GM19023 (cell line): ENCODE results near the gene RCAN1.
"Not testable (repeated sequence)": the region's sequence is repeated elsewhere in the genome, so short reads cannot be mapped to it uniquely, and the experiment has no call there.

Experiments
- ATAC-seq: cut with Tn5 transposase; IDR thresholded peaks from one replicate; pipeline ENCODE4 v1.9.1; 2021; ENCODE audit warnings: mild to moderate bottlenecking, moderate library complexity; ENCODE audit not compliant: unreplicated experiment

Gene RCAN1

DNA sequence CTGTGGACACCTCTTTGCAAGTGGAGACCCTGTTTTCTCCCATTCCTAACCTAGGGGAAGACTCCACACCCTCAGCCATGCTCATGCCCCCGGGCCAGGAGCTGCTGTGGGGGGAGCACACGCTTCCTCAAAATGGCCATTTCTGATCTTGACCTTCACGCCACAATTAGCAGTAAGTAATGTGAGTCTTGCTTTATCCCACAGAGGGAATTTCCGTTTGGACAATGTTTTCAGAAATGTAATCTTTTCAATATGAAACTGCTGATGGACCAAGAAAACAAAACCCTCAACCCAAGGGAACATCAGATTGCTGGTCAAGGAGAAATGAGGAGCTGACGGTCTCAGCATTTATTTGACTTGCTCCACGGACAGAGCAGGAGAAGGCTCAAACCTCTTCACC, 94.6 kb downstream of the RCAN1 start:
- no peak for ATAC-seq

- no peak for ATAC-seq
These were observed 95.2 kb downstream of the RCAN1 start for GRCh38 chr21:34519694-34520093.

GRCh38 chr21:34519016-34519415, 95.9 kb downstream of the RCAN1 start:
- ATAC-seq = no peak

- no peak for ATAC-seq
These were observed 96.6 kb downstream of the RCAN1 start for GRCh38 chr21:34518301-34518700.

DNA sequence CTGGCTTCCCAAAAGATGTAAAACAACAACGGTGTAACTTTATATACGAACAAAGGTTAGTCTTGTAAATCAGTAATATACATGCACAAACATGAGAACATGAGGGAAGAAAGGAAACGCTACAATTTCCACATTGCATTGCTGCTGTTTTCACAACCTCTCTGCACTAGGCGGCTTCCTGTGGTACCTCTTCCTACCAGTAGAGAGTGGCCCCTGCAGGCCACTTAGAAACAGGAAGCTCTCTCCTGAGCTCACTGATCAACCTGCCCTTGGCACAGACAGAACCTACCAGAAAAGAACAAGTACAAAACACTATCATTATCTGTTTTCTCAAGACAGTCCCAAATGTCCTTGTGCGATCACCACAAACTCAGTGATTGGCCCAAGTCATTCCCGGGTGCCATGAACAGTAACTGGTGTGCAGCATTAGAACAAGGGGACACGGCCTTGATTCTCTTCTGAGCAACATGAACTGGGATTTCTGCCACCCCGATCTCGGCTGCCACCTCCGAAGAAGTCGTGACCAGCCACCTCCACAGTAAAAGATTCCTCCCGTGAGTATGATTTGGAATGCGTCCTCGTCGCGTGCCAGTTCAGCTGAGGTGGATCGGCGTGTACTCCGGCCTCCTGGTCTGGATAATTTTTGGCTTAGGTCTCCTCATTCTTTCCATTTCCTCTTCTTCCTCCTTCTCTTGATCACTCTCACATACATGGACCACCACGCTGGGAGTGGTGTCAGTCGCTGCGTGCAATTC, 97.2 kb downstream of the RCAN1 start:
- ATAC-seq = no peak

DNA sequence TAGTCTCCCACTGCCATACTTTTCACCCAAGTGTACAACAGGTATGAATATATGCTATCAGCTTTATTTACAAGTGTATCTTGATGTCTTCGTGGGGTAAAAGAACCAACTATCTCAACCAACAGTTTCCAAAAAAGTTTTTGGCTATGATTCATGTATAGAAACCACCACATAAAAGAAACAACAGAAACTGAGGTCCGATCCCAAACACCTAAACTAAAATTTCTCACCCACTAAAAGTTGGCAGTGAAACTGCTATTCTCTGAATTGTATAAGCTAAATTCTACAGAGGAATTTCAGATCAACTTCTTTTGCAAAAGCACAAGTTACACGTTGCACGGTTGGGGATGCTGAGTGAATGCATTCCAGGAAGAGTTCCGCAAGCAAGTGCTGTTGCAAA, 97.9 kb downstream of the RCAN1 start:
- no peak for ATAC-seq

GRCh38 chr21:34514576-34515115, 100.3 kb downstream of the RCAN1 start:
- no peak for ATAC-seq

- no peak for ATAC-seq
These were observed 101.7 kb downstream of the RCAN1 start for GRCh38 chr21:34513129-34513675.

DNA sequence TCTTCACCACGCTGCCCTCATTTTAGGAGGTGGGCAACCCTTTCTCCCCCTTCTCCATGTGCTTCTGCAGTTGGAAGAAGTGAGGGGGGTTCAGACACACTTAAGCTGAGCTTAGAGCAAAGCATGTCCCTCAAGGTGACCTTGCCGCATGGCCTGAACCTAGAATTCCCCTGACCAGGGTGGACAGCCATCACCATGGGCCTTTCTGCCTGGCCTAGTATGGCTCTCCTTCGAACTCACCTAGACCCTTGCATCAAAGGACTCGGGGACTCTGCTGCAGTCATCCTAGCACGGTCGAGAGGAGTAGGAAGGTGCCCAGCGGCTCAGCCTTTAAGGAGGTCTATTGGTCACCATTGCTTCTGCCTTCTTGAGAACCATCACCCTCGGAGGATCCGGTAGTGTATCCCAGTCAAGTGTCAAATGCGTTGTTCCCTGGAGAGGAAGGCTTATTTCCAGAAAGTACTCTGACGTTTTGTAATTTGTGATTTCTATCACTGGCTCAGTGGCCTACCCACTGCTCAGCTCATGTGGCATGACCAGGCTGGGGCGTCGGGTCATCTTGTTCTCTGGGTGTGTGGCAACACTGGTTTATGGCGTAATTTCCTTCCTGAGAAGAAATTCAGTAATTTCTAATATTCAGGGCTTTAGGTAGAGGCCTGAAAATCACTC, 103.0 kb downstream of the RCAN1 start, which contains the start of gene KCNE1:
Gene KCNE1 (minus strand): TSS at position 424 of the 669 bp plus-strand sequence. CDS start 62,576 bp downstream, outside the sequence.
- ATAC-seq = no peak

DNA sequence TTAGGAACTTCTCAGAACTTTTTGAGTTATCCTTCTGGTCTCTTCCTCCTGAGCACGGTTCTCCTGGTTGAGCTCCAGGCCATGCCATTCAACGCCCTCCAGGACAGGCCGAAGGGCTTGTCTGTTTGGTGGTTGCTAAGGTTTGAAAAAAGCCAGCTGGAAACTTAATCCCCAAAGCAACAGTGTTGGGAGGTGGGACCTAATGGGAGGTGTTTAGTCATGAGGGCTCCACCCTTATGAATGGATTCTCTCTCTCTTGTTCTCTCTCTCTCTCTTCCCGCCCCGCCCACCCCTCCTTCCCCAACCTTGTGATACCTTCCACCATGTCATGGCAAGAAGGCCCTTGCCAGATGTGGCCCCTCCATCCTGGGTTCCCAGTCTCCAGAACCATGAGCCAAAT, 103.7 kb downstream of the RCAN1 start:
- ATAC-seq = no peak

- no peak for ATAC-seq
These were observed 104.5 kb downstream of the RCAN1 start for GRCh38 chr21:34510148-34511142.

- no peak for ATAC-seq
These were observed 105.8 kb downstream of the RCAN1 start for GRCh38 chr21:34509151-34509550.

DNA sequence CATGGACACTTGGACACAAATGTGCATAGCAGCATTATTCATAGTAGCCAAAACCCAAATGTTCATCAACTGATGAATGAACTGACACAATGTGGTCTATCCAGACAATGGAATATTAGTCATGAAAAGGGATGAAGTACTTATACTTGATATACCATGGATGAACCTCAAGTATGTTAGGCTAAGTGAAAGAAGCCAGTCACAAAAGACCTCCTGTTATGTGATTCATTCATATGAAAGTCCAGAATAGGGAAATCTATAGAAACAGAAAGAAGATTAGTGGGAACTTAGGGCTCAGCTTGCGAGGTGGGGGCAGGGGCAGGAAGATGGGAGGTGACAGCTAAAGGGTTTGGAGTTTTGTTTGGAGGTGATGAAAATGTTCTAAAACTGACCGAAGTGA, 110.3 kb downstream of the RCAN1 start:
- no peak for ATAC-seq

- ATAC-seq = no peak
These were observed 112.3 kb downstream of the RCAN1 start for GRCh38 chr21:34502480-34503106.

- ATAC-seq = no peak
These were observed 113.2 kb downstream of the RCAN1 start for GRCh38 chr21:34501716-34502115.

DNA sequence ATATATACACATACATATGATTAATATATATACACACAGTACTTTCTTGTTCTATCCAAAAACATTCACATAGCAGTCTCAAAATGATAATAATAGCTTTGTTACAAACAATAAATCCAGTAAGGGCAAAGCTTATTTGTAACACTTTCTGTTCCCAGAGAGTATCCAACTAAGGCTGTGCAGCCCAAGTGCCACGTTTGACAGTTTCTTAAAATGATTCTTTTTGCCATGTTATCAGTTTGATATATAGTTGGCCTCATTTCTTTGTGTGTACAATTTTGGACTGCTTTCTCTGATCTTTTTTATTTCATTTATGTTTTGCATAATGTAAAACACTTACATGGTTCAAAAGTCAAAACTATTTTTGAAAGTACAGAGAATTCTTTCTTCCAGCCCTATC, 114.7 kb downstream of the RCAN1 start:
- no peak for ATAC-seq

DNA sequence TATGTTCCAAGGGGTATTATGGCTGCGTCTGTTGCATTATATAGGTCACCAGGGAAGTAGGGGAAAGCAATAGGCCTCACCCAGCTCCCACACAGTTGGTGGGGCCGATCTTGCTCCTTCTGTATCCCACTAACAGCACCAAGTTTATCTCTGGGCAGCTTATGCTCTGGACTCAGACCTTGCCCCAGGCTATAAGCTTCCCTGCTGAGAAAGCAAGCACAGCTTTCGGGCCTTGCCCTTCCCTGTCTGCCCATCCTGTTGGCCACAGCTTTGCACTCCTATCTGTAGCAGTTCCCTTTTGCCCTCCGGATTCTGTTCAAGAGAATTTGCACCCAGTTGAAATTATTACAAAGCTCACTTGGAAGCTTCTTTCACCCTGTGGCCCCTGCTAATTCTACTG, 115.8 kb downstream of the RCAN1 start:
- no peak for ATAC-seq

GRCh38 chr21:34498623-34499022, 116.3 kb downstream of the RCAN1 start:
- no peak for ATAC-seq

DNA sequence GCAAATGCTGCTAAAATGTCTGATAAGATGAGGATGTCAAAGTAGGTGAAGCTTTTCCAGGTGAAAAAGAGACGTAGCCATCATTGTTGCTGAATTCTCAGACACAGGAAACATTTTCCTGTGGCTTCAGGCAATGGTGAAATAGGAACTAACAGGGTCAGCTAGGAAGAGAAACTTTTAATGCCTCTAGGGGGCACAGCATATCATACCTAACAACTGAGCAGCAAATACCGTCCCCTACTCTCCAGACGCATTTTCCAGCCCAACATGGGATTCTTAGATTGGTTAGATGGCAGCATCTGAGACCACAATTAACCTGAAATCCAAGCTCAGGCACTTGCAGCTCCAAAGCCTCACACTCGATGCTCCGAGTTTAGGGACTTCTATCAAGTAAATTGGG, 131.1 kb downstream of the RCAN1 start:
- not testable (repeated sequence) for ATAC-seq

GRCh38 chr21:34483435-34483834, 131.5 kb downstream of the RCAN1 start:
- ATAC-seq = not testable (repeated sequence)
